Heart right ventricle (tissue), 16 donors: Measurements from ENCODE around the gene PEMT. TPM values are rescaled to one million over a fixed set of nuclear protein-coding genes. Genes with fewer than 3 reads are reported as not detected.

Source experiments
- ATAC-seq, 8 donors: fragments of 200-7000 bp; cut with Tn5 transposase; one replicate each; pipeline ENCODE4 v1.9.1; 2020; ENCODE audit warnings: mild to moderate bottlenecking in 8 of 8, moderate library complexity in 8 of 8, moderate number of reproducible peaks in 1 of 8
- DNase-seq, 2 donors: peaks; one replicate each; pipeline ENCODE4 v3.0.0-alpha.2; 2020
- H3K27ac ChIP-seq, 10 donors: fragments of 200-600 bp; sonication (generic) in 2 of 10; one replicate each; pipeline versions ENCODE4 v1.5.0 to v1.8.0; 2020 to 2022; ENCODE audit warnings: mild to moderate bottlenecking in 3 of 10
- H3K27me3 ChIP-seq, 7 donors: fragments of 200-600 bp; one replicate each; pipeline ENCODE4 v1.8.0; 2021 to 2022; ENCODE audit warnings: mild to moderate bottlenecking in 2 of 7
- H3K36me3 ChIP-seq, 9 donors: fragments of 200-600 bp; sonication (generic) in 1 of 9; one replicate each; pipeline versions ENCODE4 v1.5.0 to v1.8.0; 2020 to 2022; ENCODE audit warnings: mild to moderate bottlenecking in 2 of 9
- H3K4me1 ChIP-seq, 9 donors: fragments of 200-600 bp; sonication (generic) in 1 of 9; one replicate each; pipeline versions ENCODE4 v1.5.0 to v1.8.0; 2020 to 2022; ENCODE audit warnings: mild to moderate bottlenecking in 4 of 9
- H3K4me3 ChIP-seq, 10 donors: fragments of 200-600 bp; sonication (generic) in 2 of 10; one replicate each; pipeline versions ENCODE4 v1.5.0 to v1.8.0; 2020 to 2022; ENCODE audit warnings: mild to moderate bottlenecking in 7 of 10, moderate library complexity in 2 of 10
- H3K9me3 ChIP-seq, 11 donors: fragments of 200-600 bp in 10 of 11; sonication (generic) in 2 of 11; one replicate each; pipeline versions ENCODE4 v1.5.0 to v1.8.0; 2013 to 2022; ENCODE audit warnings: mild to moderate bottlenecking in 2 of 11, control low read depth in 1 of 11, moderate library complexity in 1 of 11
- CTCF ChIP-seq, 9 donors: fragments of 200-600 bp; sonication (generic) in 2 of 9; IDR thresholded peaks; one replicate each; pipeline versions ENCODE4 v1.5.0 to v1.8.0; 2021 to 2022; ENCODE audit warnings: antibody characterized with exemption in 9 of 9, mild to moderate bottlenecking in 5 of 9, moderate library complexity in 1 of 9
- WGBS, 2 donors: extraction: QIAGEN DNeasy Blood & Tissue Kit; methylation state at CpG; one replicate each; pipeline ENCODE4 v1.1.7; 2013; ENCODE audit warnings: inconsistent platforms in 1 of 2; 5-methylcytosine and 5-hydroxymethylcytosine counted together
- intact Hi-C, 10 donors: fragments of 100-400 bp; cut with DNase I; formaldehyde crosslinking; loops; one replicate each; pipeline versions ENCODE4 v1.11.1 to v1.14.2; 2022
- polyA plus RNA-seq, 2 donors: library from polyadenylated mRNA; stranded (reverse); fragments of 200-250 nt; gene quantifications; one replicate each; pipeline ENCODE4 v1.2.3, GENCODE V29; 2013
- total RNA-seq, 10 donors: library from RNA; stranded (reverse); fragmentation: NEBNext Ultra II Directional in 3 of 10; extraction: Animal tissue kit (Norgen Biotek cat#: 25700) in 3 of 10; gene quantifications; one replicate each; pipeline versions ENCODE4 v1.2.1 to v1.2.4, GENCODE V29; 2021 to 2023
- donor health status: Arrhythmogenic right ventricular cardiomyopathy.
- donor health status: ischemic (EF 13 %, LVEDD 7.1; RV severe dilation, severe dysfunction).
- donor health status: healthy with polysubstance abuse.
- donor health status: DM: no; HTN: yes; CAD: no.
- donor health status: DM: no; HTN: no; CAD: no.
- donor health status: ischemic (EF 25% LVEDD 6.9; RV normal size, moderate dysfunction).
- donor health status: ischemic (EF 25% LVEDD 5.7; RV mildly dilated, moderate dysfunction).
- donor health status: healthy.
- donor health status: DM: yes; HTN: yes; CAD: no.
- donor health status: Ischemic cardiomyopathy.
- donor health status: ischemic (EF 35%, LVEDD 5.7; RV mildly dilated, moderate dysfunction).
- donor health status: nonischemic (EF 11% LVEDD 7.7; RV severe dilation, severe dysfunction).
- donor health status: DM: yes; HTN: yes; CAD: no.
- donor health status: PGD.
- donor health status: ischemic (EF 29% LVEDD 5.4; RV normal size, mild dysfunction).
- donor health status: nonischemic (EF 23%, LVEDD 6.1; RV moderate dilation, normal function).

Gene PEMT
- total and polyA plus RNA-seq, 12 donors = 13.5 to 55.2 (median 22.0) TPM

DNA sequence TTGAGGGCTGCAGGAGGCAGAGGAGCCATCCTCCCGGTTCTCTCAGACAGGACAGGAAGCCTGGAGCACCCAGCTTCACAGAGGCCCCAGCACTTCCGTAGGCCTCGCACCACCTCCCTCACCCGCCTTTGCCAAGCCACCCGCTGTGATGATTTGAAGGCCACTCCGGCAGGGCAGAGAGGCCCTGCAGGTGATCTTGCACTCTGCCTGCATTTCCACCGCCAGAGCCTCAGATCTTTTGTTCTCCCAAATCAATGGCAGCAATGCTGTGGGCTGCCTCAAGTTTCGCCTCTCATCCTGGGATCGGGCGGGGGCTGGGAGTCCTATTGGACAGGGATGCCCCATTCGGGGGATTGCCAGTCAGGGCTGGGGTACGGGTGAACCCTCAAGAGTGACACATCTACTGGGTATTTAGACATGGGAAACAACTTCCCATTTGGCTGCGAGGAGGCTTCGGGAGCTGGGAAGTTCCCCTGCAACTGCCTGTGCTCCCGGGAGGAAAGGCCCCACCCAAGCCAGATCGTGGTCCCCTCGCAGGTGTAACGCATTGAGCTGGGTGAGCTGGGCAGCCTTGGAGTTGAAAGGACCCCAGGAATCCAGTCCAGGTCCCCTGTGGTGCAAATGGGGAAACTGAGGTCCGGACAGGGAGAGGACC is 34.8 kb upstream of the PEMT start:
- intact Hi-C loops = loop anchor here in 1 of 10 donors (5.0 kb wide), 1 partner anchor 379 kb away; no protein-coding TSS in a partner anchor
- WGBS, 2 donors = 59 to 66% methylated on average over 19 of the region's 19 CpGs
- no peaks in the 10 kb centered on the region for H3K27me3 ChIP-seq

GRCh38 chr17:17624741-17625140 is 33.2 kb upstream of the PEMT start:
- H3K27me3 ChIP-seq = no peaks in the 10 kb centered on the region
- WGBS, 2 donors = 58 to 72% methylated on average over 9 of the region's 9 CpGs
- no peak for TF ChIP-seq CTCF (IDR thresholded peaks at IDR 0.05)
- peaks cover 0 to 6% (median 0%) of the 10 kb centered on the region in 9 donors for H3K4me1 ChIP-seq
- intact Hi-C loops = loop anchor here in 1 of 10 donors (5.0 kb wide), 1 partner anchor 377 kb away; no protein-coding TSS in a partner anchor
- no peak overlapping the region for H3K4me3 ChIP-seq
- no peak overlapping the region for H3K27ac ChIP-seq
- ATAC-seq = no peak
- no peaks in the 10 kb centered on the region for H3K9me3 ChIP-seq
- DNase-seq = no peak
- H3K36me3 ChIP-seq = no peaks in the 10 kb centered on the region

More for the DNA sequence above, 34.8 kb upstream of the PEMT start:
- DNase-seq (no peak), ATAC-seq (no peak)
- H3K27ac ChIP-seq = no peak overlapping the region
- no peak for TF ChIP-seq CTCF (IDR thresholded peaks at IDR 0.05)
- H3K4me1 ChIP-seq = peaks cover 0 to 6% (median 0%) of the 10 kb centered on the region in 9 donors
- no peaks in the 10 kb centered on the region for H3K36me3 ChIP-seq
- H3K9me3 ChIP-seq = no peaks in the 10 kb centered on the region
- no peak overlapping the region for H3K4me3 ChIP-seq

- Histone ChIP-seq H3K4me3 (no peak overlapping the region), H3K27ac (no peak overlapping the region), H3K9me3 (peaks cover 0 to 5% (median 0%) of the 10 kb centered on the region in 11 donors), H3K27me3 (no peaks in the 10 kb centered on the region), H3K36me3 (no peaks in the 10 kb centered on the region), H3K4me1 (peaks cover 0 to 6% (median 0%) of the 10 kb centered on the region in 9 donors)
- intact Hi-C loops = no loop called here
- 96 to 98% methylated on average over 9 of the region's 9 CpGs for WGBS, 2 donors
- ATAC-seq = no peak
- TF ChIP-seq CTCF (IDR thresholded peaks at IDR 0.05) = no peak
- no peak for DNase-seq
Measured at GRCh38 chr17:17623904-17624303, 32.4 kb upstream of the PEMT start.

- no peak for ATAC-seq
- WGBS, 2 donors = 75 to 76% methylated on average over 6 of the region's 6 CpGs
- no peak for TF ChIP-seq CTCF (IDR thresholded peaks at IDR 0.05)
- Histone ChIP-seq H3K27me3 (no peaks in the 10 kb centered on the region), H3K36me3 (no peaks in the 10 kb centered on the region), H3K4me1 (no peaks in the 10 kb centered on the region), H3K4me3 (no peak overlapping the region), H3K27ac (no peak overlapping the region), H3K9me3 (peaks cover 0 to 5% (median 0%) of the 10 kb centered on the region in 11 donors)
- no peak for DNase-seq
- intact Hi-C loops = no loop called here
Measured at GRCh38 chr17:17621254-17621653, 29.7 kb upstream of the PEMT start.
